PC-9 (cell line): ENCODE measurements around the gene PRAMEF14. TPM values are rescaled to one million over a fixed set of nuclear protein-coding genes. Genes with fewer than 3 reads are reported as not detected.
A peak's percentile ranks its signal among the peaks of the same experiment; 100 is the strongest.
"Not testable (repeated sequence)": the region's sequence is repeated elsewhere in the genome, so short reads cannot be mapped to it uniquely, and the experiment has no call there.

Experiments
- BruUV-seq: library from RNA; stranded (reverse); fragments of 400-500 nt; replicated peaks from 2 replicates; lab custom pipeline; 2021; lab: Mats Ljungman, UMichigan
- CTCF ChIA-PET: fragments of 300-600 bp; sonication (Branson Sonifier 250); formaldehyde crosslinking; loops from one replicate; lab custom pipeline; 2022; ENCODE audit warnings: antibody characterized with exemption; lab: Charles Lee
- POLR2A ChIA-PET: fragments of 300-600 bp; sonication (Branson Sonifier 250); formaldehyde crosslinking; loops from one replicate; lab custom pipeline; 2022; ENCODE audit warnings: antibody characterized with exemption; ENCODE audit not compliant: unreplicated experiment; lab: Charles Lee
- DNase-seq, 2 experiments: peaks; one replicate each; pipeline versions ENCODE4 v3.0.0 to v3.0.0-alpha.2; 2015 to 2022; ENCODE audit warnings: mixed read lengths in 1 of 2
- H2AFZ ChIP-seq: fragments of 200-600 bp; sonication (generic); 2 replicates; pipeline ENCODE4 v1.8.1; 2017; ENCODE audit warnings: antibody characterized with exemption
- H3F3A ChIP-seq: fragments of 200-600 bp; sonication (generic); 2 replicates; pipeline ENCODE4 v1.8.1; 2017; ENCODE audit warnings: antibody characterized with exemption, mild to moderate bottlenecking, low read depth; ENCODE audit not compliant: insufficient read depth
- H3K27ac ChIP-seq: fragments of 200-600 bp; sonication (generic); 2 replicates; pipeline ENCODE4 v1.6.1; 2016; ENCODE audit warnings: mixed run types
- H3K27me3 ChIP-seq: fragments of 200-600 bp; sonication (generic); 2 replicates; pipeline ENCODE4 v1.6.1; 2016; ENCODE audit warnings: low read depth, mixed run types; ENCODE audit not compliant: insufficient read depth
- H3K36me3 ChIP-seq: fragments of 200-600 bp; sonication (generic); 2 replicates; pipeline ENCODE4 v1.6.1; 2016; ENCODE audit warnings: low read depth, mixed run types
- H3K4me1 ChIP-seq: fragments of 200-600 bp; sonication (generic); replicated peaks from 2 replicates; pipeline ENCODE4 v1.6.1; 2016; ENCODE audit warnings: mixed run types; ENCODE audit not compliant: insufficient read depth
- H3K4me2 ChIP-seq: fragments of 200-600 bp; sonication (generic); 2 replicates; pipeline ENCODE4 v1.6.1; 2017; ENCODE audit warnings: mixed run types
- H3K4me3 ChIP-seq: fragments of 200-600 bp; sonication (generic); 2 replicates; pipeline ENCODE4 v1.6.1; 2016; ENCODE audit warnings: mixed run types
- H3K79me2 ChIP-seq: fragments of 200-600 bp; sonication (generic); 2 replicates; pipeline ENCODE4 v1.6.1; 2017; ENCODE audit warnings: low read depth, mixed run types
- H3K9me2 ChIP-seq: fragments of 200-600 bp; sonication (generic); 2 replicates; pipeline ENCODE4 v1.8.1; 2017; ENCODE audit warnings: mild to moderate bottlenecking; ENCODE audit not compliant: insufficient read depth
- H3K9me3 ChIP-seq: fragments of 200-600 bp; sonication (generic); 2 replicates; pipeline ENCODE4 v1.8.1; 2016; ENCODE audit warnings: low read depth; ENCODE audit not compliant: insufficient read depth
- H4K20me1 ChIP-seq: fragments of 200-600 bp; sonication (generic); 2 replicates; pipeline ENCODE4 v1.8.1; 2017; ENCODE audit not compliant: insufficient read depth
- intact Hi-C: fragments of 100-400 bp; cut with micrococcal nuclease; formaldehyde crosslinking; loops from one replicate; pipeline ENCODE4 v1.10.0; 2022; ENCODE audit not compliant: unreplicated experiment
- total RNA-seq: library from RNA; stranded (reverse); gene quantifications from 2 replicates; pipeline ENCODE4 v1.2.3, GENCODE V29; 2021
- TF ChIP-seq, protein P1 (sequence below): fragments of 200-600 bp; sonication (generic); conservative IDR thresholded peaks from 2 replicates; pipeline ENCODE4 v1.6.1; 2017; ENCODE audit warnings: mixed run types, antibody characterized with exemption, mild to moderate bottlenecking, moderate library complexity

The PRAMEF14 gene
- total RNA-seq, 1 experiment from 2014 or later: not detected

DNA sequence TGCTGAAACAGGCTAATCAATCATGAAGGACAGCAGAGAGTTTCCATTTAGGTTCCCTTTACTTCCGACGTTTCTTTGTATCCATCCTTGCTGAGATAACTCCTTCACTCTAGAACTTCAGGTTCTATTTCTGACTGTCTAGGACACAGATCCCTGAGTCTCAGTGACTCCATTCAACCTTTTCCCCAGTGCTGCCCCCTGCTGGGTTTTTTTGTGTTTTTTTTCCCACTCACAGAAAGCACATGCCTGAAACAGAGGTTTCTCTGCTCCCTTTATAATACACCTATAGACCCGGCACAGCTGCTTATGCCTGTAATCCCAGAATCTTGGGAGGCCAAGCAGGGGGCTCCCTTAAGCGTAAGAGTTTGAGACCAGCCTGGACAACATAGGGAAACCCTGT, 21.6 kb upstream of the PRAMEF14 start:
- H3K4me3 ChIP-seq, CTCF ChIA-PET, intact Hi-C loops, H3K9me3 ChIP-seq, H3K79me2 ChIP-seq, H3F3A ChIP-seq, DNase-seq, H3K9me2 ChIP-seq, H4K20me1 ChIP-seq, H3K4me1 ChIP-seq, H3K4me2 ChIP-seq, H3K36me3 ChIP-seq, BruUV-seq, H3K27me3 ChIP-seq, POLR2A ChIA-PET, H3K27ac ChIP-seq, H2AFZ ChIP-seq: not testable (repeated sequence)

DNA sequence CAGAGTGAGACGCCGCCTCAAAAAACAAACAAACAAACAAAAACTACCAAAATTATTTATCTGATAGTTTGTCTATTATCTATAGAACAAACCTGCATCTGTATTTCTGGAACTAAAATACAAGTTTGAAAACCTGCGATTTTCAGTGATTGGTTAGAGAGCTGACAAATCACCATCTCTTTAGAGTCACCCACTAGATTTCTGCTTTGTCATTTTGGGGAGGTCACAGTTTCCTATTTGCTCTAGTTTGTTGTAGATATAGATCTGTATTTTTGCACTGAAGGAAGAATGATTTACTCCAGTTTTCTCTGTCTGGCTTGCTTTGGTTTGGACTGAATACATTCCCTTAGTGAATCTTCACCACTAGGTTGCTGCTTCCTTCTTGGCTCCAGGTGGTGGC, 19.6 kb upstream of the PRAMEF14 start:
- H3K4me3 ChIP-seq, H3K9me2 ChIP-seq, POLR2A ChIA-PET, H3K4me2 ChIP-seq, H3F3A ChIP-seq, H3K27ac ChIP-seq, H2AFZ ChIP-seq, H3K4me1 ChIP-seq, BruUV-seq, DNase-seq, H3K79me2 ChIP-seq, H3K9me3 ChIP-seq, H3K27me3 ChIP-seq, H3K36me3 ChIP-seq, CTCF ChIA-PET, intact Hi-C loops, H4K20me1 ChIP-seq: not testable (repeated sequence)

DNA sequence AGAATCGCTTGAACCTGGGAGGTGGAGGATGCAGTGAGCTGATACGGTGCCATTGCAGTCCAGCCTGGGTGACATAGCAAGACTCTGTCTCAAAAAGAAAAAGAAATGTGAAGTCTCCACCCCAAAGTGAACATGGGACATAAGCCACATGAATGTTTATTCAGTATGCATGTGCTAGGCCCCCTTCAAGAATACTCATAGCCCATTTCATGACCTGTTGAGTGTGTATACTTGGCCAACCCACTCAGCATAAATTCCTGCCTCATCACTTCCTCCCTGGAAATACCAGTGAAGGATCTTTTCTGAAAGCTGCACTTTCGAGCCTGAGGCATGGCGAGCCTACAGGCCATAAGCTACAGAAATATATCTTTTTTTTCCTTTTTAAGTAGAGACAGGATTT, 18.0 kb upstream of the PRAMEF14 start:
- H3K4me1 ChIP-seq, H2AFZ ChIP-seq, H3K79me2 ChIP-seq, H3K9me2 ChIP-seq, H3F3A ChIP-seq, H4K20me1 ChIP-seq, H3K36me3 ChIP-seq, H3K9me3 ChIP-seq, H3K27me3 ChIP-seq, H3K4me2 ChIP-seq, BruUV-seq, H3K4me3 ChIP-seq, intact Hi-C loops, DNase-seq, CTCF ChIA-PET, H3K27ac ChIP-seq, POLR2A ChIA-PET: not testable (repeated sequence)

DNA sequence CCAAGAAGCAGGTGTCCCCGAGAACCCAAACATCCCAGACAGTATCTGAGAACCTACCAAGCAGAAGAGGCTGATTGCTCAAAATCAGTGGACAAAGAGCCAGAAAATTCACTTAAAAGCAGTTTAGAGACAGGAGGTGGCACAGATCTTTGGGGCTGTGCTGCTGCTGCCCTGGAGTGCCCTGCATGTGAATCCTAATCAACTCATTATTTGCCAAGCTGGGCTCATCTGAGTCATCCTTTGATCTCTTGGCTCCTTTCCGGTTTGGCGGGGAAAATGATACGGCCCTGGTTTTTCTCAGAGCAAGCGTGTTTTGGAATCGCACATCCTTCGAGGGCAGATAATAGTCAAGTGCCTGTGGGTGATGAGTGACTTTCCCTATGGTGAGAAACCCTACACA, 15.4 kb upstream of the PRAMEF14 start:
- H3F3A ChIP-seq, H3K79me2 ChIP-seq, H3K27ac ChIP-seq, POLR2A ChIA-PET, intact Hi-C loops, H3K36me3 ChIP-seq, H3K9me3 ChIP-seq, H3K4me2 ChIP-seq, BruUV-seq, H3K9me2 ChIP-seq, DNase-seq, CTCF ChIA-PET, H4K20me1 ChIP-seq, H3K4me1 ChIP-seq, H2AFZ ChIP-seq, H3K27me3 ChIP-seq, H3K4me3 ChIP-seq: not testable (repeated sequence)

DNA sequence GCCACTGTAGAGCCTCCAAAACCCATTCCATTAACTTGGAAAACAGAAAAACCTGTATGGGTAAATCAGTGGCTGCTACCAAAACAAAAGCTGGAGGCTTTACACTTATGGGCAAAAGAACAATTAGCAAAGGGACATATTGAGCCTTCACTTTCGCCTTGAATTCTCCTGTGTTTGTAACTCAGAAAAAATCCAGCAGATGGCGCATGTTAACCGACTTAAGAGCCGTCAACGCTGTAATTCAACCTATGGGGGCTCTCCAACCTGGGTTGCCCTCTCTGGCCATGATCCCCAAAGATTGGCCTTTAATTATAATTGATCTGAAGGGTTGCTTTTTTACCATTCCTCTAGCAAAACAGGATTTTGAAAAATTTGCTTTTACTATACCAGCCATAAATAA, 9.8 kb upstream of the PRAMEF14 start:
- DNase-seq: peak in 1 of 2 experiments; percentile 26
- H3K4me1 ChIP-seq, CTCF ChIA-PET, H3K27me3 ChIP-seq, H3K4me2 ChIP-seq, H3K9me3 ChIP-seq, H3K36me3 ChIP-seq, H2AFZ ChIP-seq, BruUV-seq, H3K4me3 ChIP-seq, intact Hi-C loops, H3F3A ChIP-seq, POLR2A ChIA-PET, H4K20me1 ChIP-seq, H3K9me2 ChIP-seq, H3K79me2 ChIP-seq, H3K27ac ChIP-seq: not testable (repeated sequence)
- TF ChIP-seq, protein P1, sequence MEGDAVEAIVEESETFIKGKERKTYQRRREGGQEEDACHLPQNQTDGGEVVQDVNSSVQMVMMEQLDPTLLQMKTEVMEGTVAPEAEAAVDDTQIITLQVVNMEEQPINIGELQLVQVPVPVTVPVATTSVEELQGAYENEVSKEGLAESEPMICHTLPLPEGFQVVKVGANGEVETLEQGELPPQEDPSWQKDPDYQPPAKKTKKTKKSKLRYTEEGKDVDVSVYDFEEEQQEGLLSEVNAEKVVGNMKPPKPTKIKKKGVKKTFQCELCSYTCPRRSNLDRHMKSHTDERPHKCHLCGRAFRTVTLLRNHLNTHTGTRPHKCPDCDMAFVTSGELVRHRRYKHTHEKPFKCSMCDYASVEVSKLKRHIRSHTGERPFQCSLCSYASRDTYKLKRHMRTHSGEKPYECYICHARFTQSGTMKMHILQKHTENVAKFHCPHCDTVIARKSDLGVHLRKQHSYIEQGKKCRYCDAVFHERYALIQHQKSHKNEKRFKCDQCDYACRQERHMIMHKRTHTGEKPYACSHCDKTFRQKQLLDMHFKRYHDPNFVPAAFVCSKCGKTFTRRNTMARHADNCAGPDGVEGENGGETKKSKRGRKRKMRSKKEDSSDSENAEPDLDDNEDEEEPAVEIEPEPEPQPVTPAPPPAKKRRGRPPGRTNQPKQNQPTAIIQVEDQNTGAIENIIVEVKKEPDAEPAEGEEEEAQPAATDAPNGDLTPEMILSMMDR: peak; percentile 68
